Fibroblast of pulmonary artery (primary cell): ENCODE data around the gene RPS21.
A peak's percentile ranks its signal among the peaks of the same experiment; 100 is the strongest.

Experiments used
- DNase-seq: peaks from one replicate; pipeline ENCODE4 v3.0.0-alpha.2; 2010; ENCODE audit warnings: low read depth
- H3K4me3 ChIP-seq: replicated peaks from 2 replicates; pipeline ENCODE4 v1.5.1; 2011; ENCODE audit warnings: low read depth, mild to moderate bottlenecking, control low read depth, low read length, moderate library complexity
- CTCF ChIP-seq: IDR thresholded peaks from 2 replicates; pipeline ENCODE4 v1.5.1; 2011; ENCODE audit warnings: mild to moderate bottlenecking, control low read depth, low read length, inconsistent platforms; ENCODE audit errors: missing control alignments

Gene RPS21

GRCh38 chr20:62382306-62383198 lies 4.4 kb upstream of the RPS21 start:
- H3K4me3 ChIP-seq, result no peak overlapping the region
- DNase-seq, result peak; percentile 77
- TF ChIP-seq CTCF, result peak; percentile 88

- peak overlapping the region; percentile 95 for H3K4me3 ChIP-seq
- no peak for DNase-seq
- no peak for TF ChIP-seq CTCF
Measured at GRCh38 chr20:62387219-62387913, 463 bp downstream of the RPS21 start.

GRCh38 chr20:62387933-62388635 lies 1.2 kb downstream of the RPS21 start:
- no peak for DNase-seq
- TF ChIP-seq CTCF, result no peak
- peak overlapping the region; percentile 95 for H3K4me3 ChIP-seq

GRCh38 chr20:62388839-62389600 lies 2.1 kb downstream of the RPS21 start:
- TF ChIP-seq CTCF, result no peak
- no peak for DNase-seq

GRCh38 chr20:62389601-62390087 lies 2.7 kb downstream of the RPS21 start:
- no peak for DNase-seq
- TF ChIP-seq CTCF, result no peak
- no peak overlapping the region for H3K4me3 ChIP-seq

More at GRCh38 chr20:62388839-62389600, 2.1 kb downstream of the RPS21 start:
- no peak overlapping the region for H3K4me3 ChIP-seq

- no peak for DNase-seq
- TF ChIP-seq CTCF, result no peak
- H3K4me3 ChIP-seq, result no peak overlapping the region
Measured at GRCh38 chr20:62390317-62391164, 3.6 kb downstream of the RPS21 start.
